SK-N-DZ (cell line): ENCODE results near the gene NAV2.

Source experiments
- DNase-seq: peaks from one replicate; pipeline ENCODE4 v3.0.0-alpha.2; 2015; ENCODE audit warnings: low spot score

The NAV2 gene

DNA sequence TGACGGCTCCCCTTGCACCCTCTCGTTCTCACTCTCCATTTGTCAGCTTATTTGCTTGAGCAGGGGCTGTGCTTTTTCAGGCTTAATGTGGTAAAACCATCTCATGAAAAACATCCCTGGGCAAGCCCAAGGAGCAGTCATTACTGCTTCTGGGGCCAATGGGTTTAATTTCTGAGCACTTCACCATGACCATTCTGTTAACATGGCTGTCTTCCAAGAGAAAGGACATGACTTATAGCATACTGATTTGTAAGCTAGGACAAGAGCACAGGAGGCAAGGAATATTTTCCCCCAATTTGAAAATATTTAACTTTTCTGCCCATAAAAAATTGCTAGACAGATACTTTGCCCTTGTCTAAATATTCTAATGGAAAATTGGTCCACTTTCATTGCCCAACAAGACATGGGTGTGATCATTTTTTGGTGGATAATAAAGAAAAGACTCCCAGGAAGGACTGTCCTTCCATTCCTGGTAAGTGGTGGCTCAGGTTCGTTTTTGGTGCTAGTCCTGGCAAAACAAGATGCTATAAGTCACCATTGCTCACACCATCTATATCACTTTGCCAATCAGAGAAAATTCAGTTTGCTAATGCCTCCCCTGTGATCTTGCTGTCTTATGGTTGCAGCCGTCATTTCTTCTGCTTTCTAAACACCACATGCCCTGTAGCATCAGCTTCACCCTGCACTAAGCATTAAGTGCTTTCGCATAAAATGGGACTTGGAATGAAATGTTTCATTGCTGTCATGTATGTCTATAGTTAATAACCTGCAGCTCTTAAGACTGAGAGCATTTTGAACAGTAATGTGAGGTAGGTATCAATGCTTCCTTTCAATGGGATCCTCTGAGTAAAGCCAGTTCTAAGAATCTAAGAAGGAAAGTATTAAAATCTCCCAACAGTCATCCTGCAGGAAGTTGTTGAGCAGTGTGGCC, 339.1 kb downstream of the NAV2 start:
- DNase-seq = no peak

DNA sequence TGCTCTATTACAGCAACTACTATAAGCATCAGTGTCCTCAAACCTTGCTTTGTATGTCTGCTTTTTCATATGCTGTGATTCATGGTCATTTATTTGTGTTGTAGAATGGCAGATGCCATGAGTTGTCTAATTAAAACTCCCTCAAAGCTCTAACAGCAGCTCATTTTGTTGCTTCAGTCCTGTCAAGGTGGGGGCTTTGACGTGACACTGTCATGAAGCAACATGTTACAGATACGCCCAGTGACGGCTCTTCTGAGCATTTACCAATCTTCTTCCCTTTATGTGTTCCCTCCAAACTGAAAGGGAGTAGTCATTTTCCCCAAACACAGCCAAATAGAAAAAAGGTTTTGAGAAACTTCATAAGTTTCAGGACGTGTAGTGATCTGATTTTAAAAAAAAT, 340.9 kb downstream of the NAV2 start:
- no peak for DNase-seq

DNA sequence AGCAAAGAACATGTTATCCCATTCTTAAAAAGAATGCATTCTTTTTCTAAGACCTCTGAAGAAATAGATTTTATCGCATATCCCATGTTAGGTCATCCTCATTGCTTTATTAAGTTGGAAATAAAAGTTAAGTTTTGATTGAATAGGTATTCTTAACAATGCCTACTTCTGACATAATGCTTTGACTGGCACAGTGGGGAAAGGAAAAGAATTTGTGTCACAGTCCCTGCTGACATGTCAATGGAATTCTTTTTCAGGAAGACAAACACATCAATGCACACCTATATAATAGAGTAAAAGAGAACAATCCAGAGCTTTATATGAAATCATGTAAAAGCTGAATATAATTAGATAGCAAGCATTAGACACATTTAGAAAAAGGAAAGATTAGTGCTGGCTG, 341.9 kb downstream of the NAV2 start:
- DNase-seq = no peak

DNA sequence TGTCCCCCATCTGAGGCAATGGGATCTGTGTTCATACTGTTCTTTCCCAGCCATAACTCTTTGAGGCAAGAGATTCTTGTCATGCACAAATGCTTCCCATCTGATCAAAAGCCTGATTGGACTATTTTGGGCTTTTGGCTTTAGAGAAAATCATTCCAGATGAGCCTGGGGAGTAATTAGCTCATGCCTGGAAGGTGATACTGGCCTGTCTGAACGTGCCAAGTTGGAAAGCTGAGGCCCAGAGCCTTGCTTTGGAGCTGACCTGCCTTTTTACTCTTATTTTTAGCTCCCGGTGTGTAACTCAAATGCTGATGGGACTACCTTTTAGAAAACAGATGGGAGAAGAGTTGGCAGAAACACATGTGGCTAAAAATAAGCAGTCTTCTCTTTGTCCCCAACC, 342.7 kb downstream of the NAV2 start:
- DNase-seq = no peak

DNA sequence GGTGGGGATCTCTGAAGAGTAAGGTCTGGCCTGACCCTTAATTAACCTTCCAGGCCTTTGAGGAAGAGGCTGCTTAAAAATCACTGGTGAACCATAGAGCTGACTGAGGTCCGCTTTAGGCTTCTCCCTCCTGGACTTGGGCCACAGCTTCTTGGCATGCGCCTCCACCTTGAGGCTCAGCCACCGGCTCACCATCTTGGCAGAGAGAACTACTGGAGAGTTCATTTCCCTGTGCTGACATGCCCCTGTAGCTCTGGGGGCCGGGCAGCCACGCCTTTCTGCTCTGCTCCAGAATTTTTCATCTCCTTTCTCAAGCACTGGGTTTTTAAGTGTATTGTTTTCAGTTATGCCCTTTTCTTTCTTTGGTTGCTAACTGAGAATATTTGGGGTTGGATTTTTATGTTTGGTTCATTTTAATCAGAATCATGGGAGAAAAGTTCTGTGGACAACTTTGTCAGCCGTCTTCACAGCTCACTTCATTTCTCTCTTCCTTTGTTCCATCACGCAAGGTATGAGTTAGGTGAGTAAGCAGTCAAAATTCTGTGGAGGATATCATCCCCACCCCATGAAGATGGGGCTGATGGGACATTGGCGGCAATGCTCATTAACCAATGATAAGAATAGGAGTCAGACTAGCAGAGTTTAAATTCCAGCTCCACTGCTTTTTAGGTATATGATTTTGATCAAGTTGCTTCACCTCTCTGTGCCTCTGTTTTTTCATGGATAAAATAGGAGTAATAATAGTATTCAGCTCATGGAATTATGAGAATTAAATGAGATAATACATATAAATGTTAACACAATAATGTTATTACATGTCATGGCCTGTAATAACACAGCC, 343.7 kb downstream of the NAV2 start:
- no peak for DNase-seq

GRCh38 chr11:20056950-20057943, 344.6 kb downstream of the NAV2 start:
- no peak for DNase-seq

- DNase-seq = no peak
These were observed 346.3 kb downstream of the NAV2 start for GRCh38 chr11:20058749-20059458.

- DNase-seq = no peak
These were observed 347.0 kb downstream of the NAV2 start for GRCh38 chr11:20059587-20060021.

- no peak for DNase-seq
These were observed 347.5 kb downstream of the NAV2 start for GRCh38 chr11:20060181-20060580.

DNA sequence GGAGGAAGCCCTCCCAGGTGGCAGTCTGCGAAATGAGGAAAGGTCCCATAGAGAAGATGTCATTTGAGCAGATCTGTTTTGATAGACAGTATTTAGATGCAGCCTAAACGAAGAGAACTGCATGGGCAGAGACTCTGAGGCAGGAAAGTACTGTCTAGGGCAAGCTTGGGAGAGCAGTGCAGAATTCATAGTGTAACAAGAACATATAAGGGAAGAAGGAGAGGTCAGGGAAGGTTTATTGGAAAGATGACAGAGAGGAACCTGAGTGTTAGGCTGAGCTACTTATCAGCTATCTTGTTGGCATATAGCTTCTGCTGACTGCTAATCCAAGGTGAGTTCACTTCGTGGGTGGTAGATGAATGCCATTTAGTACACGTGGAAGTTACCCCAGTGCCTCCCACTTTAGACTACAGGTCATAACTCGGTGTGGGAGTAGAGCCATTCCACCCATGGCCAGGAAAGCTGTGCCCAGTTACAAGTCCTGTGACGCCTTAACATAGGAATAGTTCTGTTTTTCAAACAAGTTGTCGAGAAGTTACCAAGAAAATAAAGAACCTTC, 348.1 kb downstream of the NAV2 start:
- DNase-seq = no peak

DNA sequence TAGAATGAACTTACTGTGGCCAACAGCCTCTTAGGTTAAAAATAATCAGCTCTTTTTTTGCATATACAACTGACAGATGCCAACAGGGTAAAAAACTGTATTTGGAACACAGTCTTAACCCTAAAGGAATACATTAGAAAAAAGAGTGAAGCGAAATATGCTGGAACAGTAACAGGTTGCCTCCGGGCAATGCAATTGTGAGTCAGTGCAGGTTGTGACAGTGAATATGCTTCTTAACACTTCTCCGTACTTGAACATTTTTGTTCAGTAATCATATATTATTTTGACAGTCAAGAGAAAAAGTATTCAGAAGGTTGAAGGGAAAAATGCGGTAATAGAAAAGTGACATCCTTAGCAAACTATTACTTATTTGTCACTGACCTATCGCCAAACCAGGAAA, 349.1 kb downstream of the NAV2 start:
- DNase-seq = no peak

DNA sequence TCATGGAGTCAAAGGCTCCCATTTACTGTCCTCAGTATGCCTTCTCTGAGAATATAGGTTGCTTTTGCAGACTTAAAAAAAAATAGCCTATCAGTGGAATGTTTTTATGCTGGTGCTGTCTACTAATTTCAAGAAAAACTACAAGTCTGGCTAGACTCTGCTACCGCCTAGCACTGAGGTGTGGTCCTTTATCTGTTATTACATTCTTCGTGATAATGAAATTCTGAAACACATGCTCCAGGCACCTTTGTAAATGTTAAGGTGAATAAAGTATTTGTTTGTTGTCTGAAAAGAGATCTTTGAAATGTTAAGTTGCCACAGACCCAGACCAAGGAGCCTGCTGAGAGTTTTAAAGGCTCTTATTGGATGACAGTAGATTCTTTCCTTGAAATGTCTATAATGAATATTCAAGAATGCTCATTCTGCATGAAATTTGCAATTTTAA, 352.3 kb downstream of the NAV2 start:
- DNase-seq = no peak

DNA sequence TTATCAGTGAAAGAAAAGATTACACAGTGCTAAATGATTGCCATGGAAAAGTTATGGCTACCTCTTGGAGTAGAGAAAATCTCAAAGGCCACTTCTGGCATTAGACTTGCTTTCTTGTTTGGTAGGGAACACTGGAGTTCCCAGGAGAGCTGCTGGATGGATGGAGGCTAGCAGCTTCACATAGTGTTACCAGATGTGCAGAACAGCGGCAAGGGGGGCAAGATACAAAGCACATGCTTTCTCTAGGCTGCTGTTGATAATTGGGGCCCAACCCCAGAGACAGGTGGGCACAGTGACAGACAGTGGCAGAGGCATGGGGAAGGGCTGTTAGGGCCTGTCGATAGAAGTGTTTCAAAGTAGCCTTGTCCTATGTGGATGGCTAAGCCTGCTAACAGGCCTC, 352.8 kb downstream of the NAV2 start:
- no peak for DNase-seq

- DNase-seq = no peak
These were observed 353.6 kb downstream of the NAV2 start for GRCh38 chr11:20066013-20066782.

- DNase-seq = no peak
These were observed 354.1 kb downstream of the NAV2 start for GRCh38 chr11:20066783-20067156.

DNA sequence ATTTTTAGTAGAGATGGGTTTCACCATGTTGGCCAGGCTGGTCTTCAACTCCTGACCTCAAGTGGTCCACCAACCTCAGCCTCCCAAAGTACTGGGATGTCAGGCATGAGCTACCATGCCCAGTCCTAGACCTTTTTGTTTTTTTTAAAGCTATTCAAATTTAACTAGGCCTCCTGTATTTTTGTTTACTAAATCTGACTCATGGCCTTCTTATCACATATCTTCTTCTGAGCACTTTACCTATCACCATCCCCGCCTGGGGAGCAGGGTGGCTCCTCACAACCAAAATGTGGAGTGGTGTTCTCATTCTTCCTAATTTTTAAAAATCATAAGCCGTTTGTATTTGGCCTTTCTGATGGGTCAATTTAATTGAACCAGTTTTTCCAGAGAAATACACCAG, 355.0 kb downstream of the NAV2 start:
- no peak for DNase-seq

GRCh38 chr11:20068691-20069090, 356.1 kb downstream of the NAV2 start:
- DNase-seq = no peak

DNA sequence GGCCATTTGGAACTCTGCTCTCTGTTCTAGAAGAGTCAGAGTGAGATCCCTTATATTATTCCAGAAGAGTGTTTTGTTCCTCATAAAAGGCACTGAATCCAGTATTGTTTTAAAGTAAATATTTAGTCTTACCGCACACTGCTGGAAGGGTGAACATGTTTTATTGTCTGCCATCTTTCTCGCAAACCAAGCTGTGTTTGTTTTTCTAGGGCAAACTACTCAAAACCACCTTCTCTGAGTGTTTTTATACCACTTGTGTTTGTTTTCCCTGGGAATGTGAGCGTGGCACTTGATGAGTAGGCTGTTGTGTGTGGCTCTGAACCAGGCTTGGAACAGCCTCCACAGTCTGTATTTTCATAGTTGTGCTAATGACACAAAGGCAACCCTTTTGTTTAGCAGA, 357.8 kb downstream of the NAV2 start:
- DNase-seq = no peak

GRCh38 chr11:20075627-20076026, 363.0 kb downstream of the NAV2 start:
- DNase-seq = no peak

GRCh38 chr11:20078846-20079245, 366.2 kb downstream of the NAV2 start:
- no peak for DNase-seq
